ENCODE data around the gene GTF2H4.
A peak's percentile ranks its signal among the peaks of the same experiment; 100 is the strongest.

The GTF2H4 gene

GRCh38 chr6:30912746-30913520, 4.9 kb downstream of the GTF2H4 start:
- Histone ChIP-seq H3K23ac (ENCODE audit: low read depth, low read length, poor library complexity) (no peak overlapping the region), H3K9me3 (replicated peaks in 1 of 2; ENCODE audit: control insufficient read depth in 2 of 2, insufficient read depth in 1 of 2, low read depth in 1 of 2, low read length in 2 of 2) (no peaks in the 10 kb centered on the region), H3K36me3 (replicated peaks in 1 of 2; ENCODE audit: control insufficient read depth in 2 of 2, insufficient read depth in 2 of 2, low read length in 2 of 2) (peaks cover 38 to 67% of the 10 kb centered on the region in 2 donors), H2AFZ (ENCODE audit: low read length) (no peak overlapping the region), H2BK5ac (ENCODE audit: low read length) (no peak overlapping the region), H3K9ac (ENCODE audit: low read depth, low read length, poor library complexity) (no peak overlapping the region), H3K27ac (replicated peaks; ENCODE audit: low read length) (no peak overlapping the region), H4K8ac (ENCODE audit: low read depth, low read length) (no peak overlapping the region), H3K4ac (ENCODE audit: low read length) (no peak overlapping the region), H2AK5ac (ENCODE audit: low read depth, low read length) (no peak overlapping the region), H3K4me2 (ENCODE audit: insufficient read depth, low read length, poor library complexity, severe bottlenecking) (no peak overlapping the region), H3K4me3 (ENCODE audit: low read length in 2 of 2) (no peak overlapping the region), H2BK12ac (ENCODE audit: low read length) (no peak overlapping the region), H2BK15ac (ENCODE audit: low read length) (no peak overlapping the region), H2BK120ac (ENCODE audit: low read depth, low read length) (no peak overlapping the region), H3K79me1 (ENCODE audit: low read depth, low read length) (peaks cover 8% of the 10 kb centered on the region), H4K91ac (ENCODE audit: low read depth, low read length, poor library complexity) (no peak overlapping the region), H3K4me1 (ENCODE audit: control insufficient read depth in 2 of 2, insufficient read depth in 1 of 2, low read depth in 1 of 2, low read length in 2 of 2) (peaks cover 10 to 18% of the 10 kb centered on the region in 2 donors), H3K14ac (ENCODE audit: low read length) (no peak overlapping the region), H3K18ac (ENCODE audit: low read length) (no peak overlapping the region), H3K27me3 (ENCODE audit: control insufficient read depth in 3 of 3, insufficient read depth in 3 of 3, low read depth in 1 of 3, low read length in 3 of 3) (no peaks in the 10 kb centered on the region)
- no CpG with 5 or more reads among the region's 8 CpGs for WGBS, 2 donors (ENCODE audit: extremely low coverage in 2 of 2, insufficient read length in 2 of 2, insufficient replicate concordance in 1 of 2)
- no peak for DNase-seq (ENCODE audit: low spot score)

- Histone ChIP-seq H2AK5ac (ENCODE audit: low read depth, low read length) (peak overlapping the region; percentile 73), H3K27me3 (ENCODE audit: control insufficient read depth in 3 of 3, insufficient read depth in 3 of 3, low read depth in 1 of 3, low read length in 3 of 3) (no peaks in the 10 kb centered on the region), H2BK12ac (ENCODE audit: low read length) (no peak overlapping the region), H3K9ac (ENCODE audit: low read depth, low read length, poor library complexity) (peak overlapping the region; percentile 72), H3K4ac (ENCODE audit: low read length) (no peak overlapping the region), H3K4me3 (ENCODE audit: low read length in 2 of 2) (peak overlapping the region in 1 of 2 donors; percentile 31), H4K91ac (ENCODE audit: low read depth, low read length, poor library complexity) (no peak overlapping the region), H3K23ac (ENCODE audit: low read depth, low read length, poor library complexity) (no peak overlapping the region), H2BK15ac (ENCODE audit: low read length) (peak overlapping the region; percentile 77), H4K8ac (ENCODE audit: low read depth, low read length) (no peak overlapping the region), H3K9me3 (replicated peaks in 1 of 2; ENCODE audit: control insufficient read depth in 2 of 2, insufficient read depth in 1 of 2, low read depth in 1 of 2, low read length in 2 of 2) (no peaks in the 10 kb centered on the region), H3K4me2 (ENCODE audit: insufficient read depth, low read length, poor library complexity, severe bottlenecking) (peak overlapping the region; percentile 94), H3K36me3 (replicated peaks in 1 of 2; ENCODE audit: control insufficient read depth in 2 of 2, insufficient read depth in 2 of 2, low read length in 2 of 2) (peaks cover 38 to 73% of the 10 kb centered on the region in 2 donors), H3K27ac (replicated peaks; ENCODE audit: low read length) (no peak overlapping the region), H2AFZ (ENCODE audit: low read length) (peak overlapping the region; percentile 87), H3K18ac (ENCODE audit: low read length) (peak overlapping the region; percentile 90), H3K14ac (ENCODE audit: low read length) (no peak overlapping the region), H3K79me1 (ENCODE audit: low read depth, low read length) (peaks cover 7% of the 10 kb centered on the region), H2BK5ac (ENCODE audit: low read length) (no peak overlapping the region), H2BK120ac (ENCODE audit: low read depth, low read length) (peak overlapping the region; percentile 7), H3K4me1 (ENCODE audit: control insufficient read depth in 2 of 2, insufficient read depth in 1 of 2, low read depth in 1 of 2, low read length in 2 of 2) (peaks cover 7 to 16% of the 10 kb centered on the region in 2 donors)
- no CpG with 5 or more reads among the region's 31 CpGs for WGBS, 2 donors (ENCODE audit: extremely low coverage in 2 of 2, insufficient read length in 2 of 2, insufficient replicate concordance in 1 of 2)
- no peak for DNase-seq (ENCODE audit: low spot score)
Observed at GRCh38 chr6:30913721-30914075, 5.7 kb downstream of the GTF2H4 start.

- Histone ChIP-seq H3K27me3 (ENCODE audit: control insufficient read depth in 3 of 3, insufficient read depth in 3 of 3, low read depth in 1 of 3, low read length in 3 of 3) (no peaks in the 10 kb centered on the region), H3K27ac (replicated peaks; ENCODE audit: low read length) (no peak within 1 kb of the TSS), H2BK12ac (ENCODE audit: low read length) (no peak within 1 kb of the TSS)
Observed at GRCh38 chr6:30914076-30914853, 6.3 kb downstream of the GTF2H4 start, which contains the start of gene VARS2. Gene VARS2, plus strand, starts transcription at chr6:30914238. Its CDS starts 599 bp downstream, at chr6:30914837.

More at GRCh38 chr6:30914076-30914853, 6.3 kb downstream of the GTF2H4 start, which contains the start of gene VARS2:
- no peak within 1 kb of the TSS for H4K91ac ChIP-seq (ENCODE audit: low read depth, low read length, poor library complexity)
- peak within 1 kb of the TSS; percentile 94 for H3K4me2 ChIP-seq (ENCODE audit: insufficient read depth, low read length, poor library complexity, severe bottlenecking)
- H3K9me3 ChIP-seq (replicated peaks in 1 of 2; ENCODE audit: control insufficient read depth in 2 of 2, insufficient read depth in 1 of 2, low read depth in 1 of 2, low read length in 2 of 2): no peaks in the 10 kb centered on the region
- peaks cover 5 to 13% of the 10 kb centered on the region in 2 donors for H3K4me1 ChIP-seq (ENCODE audit: control insufficient read depth in 2 of 2, insufficient read depth in 1 of 2, low read depth in 1 of 2, low read length in 2 of 2)
- peak within 1 kb of the TSS; percentile 56 to 81 for H3K4me3 ChIP-seq (ENCODE audit: low read length in 2 of 2)
- peak within 1 kb of the TSS; percentile 7 for H2BK120ac ChIP-seq (ENCODE audit: low read depth, low read length)
- peaks cover 2% of the 10 kb centered on the region for H3K79me1 ChIP-seq (ENCODE audit: low read depth, low read length)
- peak; percentile 82 for DNase-seq (ENCODE audit: low spot score)
- H2AFZ ChIP-seq (ENCODE audit: low read length): peak within 1 kb of the TSS; percentile 87
- H3K23ac ChIP-seq (ENCODE audit: low read depth, low read length, poor library complexity): peak within 1 kb of the TSS; percentile 94
- peak within 1 kb of the TSS; percentile 95 for H3K9ac ChIP-seq (ENCODE audit: low read depth, low read length, poor library complexity)
- H2BK5ac ChIP-seq (ENCODE audit: low read length): no peak within 1 kb of the TSS
- peak within 1 kb of the TSS; percentile 95 for H3K18ac ChIP-seq (ENCODE audit: low read length)
- peak within 1 kb of the TSS; percentile 89 for H2AK5ac ChIP-seq (ENCODE audit: low read depth, low read length)
- H3K4ac ChIP-seq (ENCODE audit: low read length): no peak within 1 kb of the TSS
- peak within 1 kb of the TSS; percentile 77 for H2BK15ac ChIP-seq (ENCODE audit: low read length)
- no peak within 1 kb of the TSS for H4K8ac ChIP-seq (ENCODE audit: low read depth, low read length)
- H3K36me3 ChIP-seq (replicated peaks in 1 of 2; ENCODE audit: control insufficient read depth in 2 of 2, insufficient read depth in 2 of 2, low read length in 2 of 2): peaks cover 37 to 73% of the 10 kb centered on the region in 2 donors
- H3K14ac ChIP-seq (ENCODE audit: low read length): peak within 1 kb of the TSS; percentile 59
- WGBS, 2 donors (ENCODE audit: extremely low coverage in 2 of 2, insufficient read length in 2 of 2, insufficient replicate concordance in 1 of 2): no CpG with 5 or more reads among the region's 52 CpGs
